Measurements from ENCODE around the gene CST7. TPM values are rescaled to one million over a fixed set of nuclear protein-coding genes. Genes with fewer than 3 reads are reported as not detected.

The CST7 gene
- total RNA-seq, 1 donor = not detected

- no peak overlapping the region for H3K4me3 ChIP-seq (ENCODE audit: low read depth, low read length)
- peak; percentile 18 for DNase-seq (ENCODE audit: low read depth)
- TF ChIP-seq CTCF (IDR thresholded peaks at IDR 0.05; ENCODE audit: insufficient read depth, low read length) = no peak
Measured at GRCh38 chr20:25005220-25005619, 56.2 kb downstream of the CST7 start.

GRCh38 chr20:25005661-25006060, 56.6 kb downstream of the CST7 start:
- H3K4me3 ChIP-seq (ENCODE audit: low read depth, low read length) = no peak overlapping the region
- no peak for DNase-seq (ENCODE audit: low read depth)
- TF ChIP-seq CTCF (IDR thresholded peaks at IDR 0.05; ENCODE audit: insufficient read depth, low read length) = no peak

GRCh38 chr20:25006431-25007167, 57.5 kb downstream of the CST7 start:
- TF ChIP-seq CTCF (IDR thresholded peaks at IDR 0.05; ENCODE audit: insufficient read depth, low read length) = no peak
- no peak for DNase-seq (ENCODE audit: low read depth)
- no peak overlapping the region for H3K4me3 ChIP-seq (ENCODE audit: low read depth, low read length)

- no peak overlapping the region for H3K4me3 ChIP-seq (ENCODE audit: low read depth, low read length)
- no peak for DNase-seq (ENCODE audit: low read depth)
- no peak for TF ChIP-seq CTCF (IDR thresholded peaks at IDR 0.05; ENCODE audit: insufficient read depth, low read length)
Measured at GRCh38 chr20:25007491-25008305, 58.6 kb downstream of the CST7 start.

GRCh38 chr20:25008388-25009217, 59.5 kb downstream of the CST7 start:
- no peak for DNase-seq (ENCODE audit: low read depth)
- no peak for TF ChIP-seq CTCF (IDR thresholded peaks at IDR 0.05; ENCODE audit: insufficient read depth, low read length)
- H3K4me3 ChIP-seq (ENCODE audit: low read depth, low read length) = no peak overlapping the region

Small RNAs within 50 kb of the gene (small RNA-seq; reads per million reads assigned to genes)
- not detected for gene RNU6-1257P

Other genes with a start within 250 kb of the CST7 start
- gene APMAP, start 43.5 kb downstream of the CST7 start, total RNA-seq (ENCODE audit: low replicate concordance) = 40.7 and 132 TPM in 2 replicates
- gene ACSS1, start 108.9 kb downstream of the CST7 start, total RNA-seq (ENCODE audit: low replicate concordance) = 0.99 and 2.5 TPM in 2 replicates
- gene VSX1, start 132.9 kb downstream of the CST7 start, total RNA-seq (ENCODE audit: low replicate concordance) = not detected in 2 replicates
- 17.7 and 40.5 TPM in 2 replicates for gene ENTPD6, start 246.4 kb downstream of the CST7 start, total RNA-seq (ENCODE audit: low replicate concordance)

Data from fibroblast of the aortic adventitia (primary cell).